Mucosa of rectum (tissue), 2 donors: ENCODE results near the gene GRIN2A.

ENCODE experiments used
- H3K27ac ChIP-seq, 2 donors: one replicate each; pipeline ENCODE4 v1.7.0; 2013; ENCODE audit warnings: inconsistent platforms in 2 of 2, low read depth in 2 of 2, low read length in 2 of 2
- H3K27me3 ChIP-seq, 2 donors: one replicate each; pipeline ENCODE4 v1.7.0; 2013; ENCODE audit warnings: low read length in 2 of 2; ENCODE audit not compliant: control insufficient read depth in 2 of 2, insufficient read depth in 2 of 2
- H3K36me3 ChIP-seq, 2 donors: one replicate each; pipeline ENCODE4 v1.7.0; 2013; ENCODE audit warnings: low read length in 2 of 2; ENCODE audit not compliant: control insufficient read depth in 2 of 2, insufficient read depth in 2 of 2
- H3K4me1 ChIP-seq, 2 donors: one replicate each; pipeline ENCODE4 v1.7.0; 2013; ENCODE audit warnings: low read length in 2 of 2, mild to moderate bottlenecking in 1 of 2; ENCODE audit not compliant: control insufficient read depth in 2 of 2, insufficient read depth in 2 of 2
- H3K4me3 ChIP-seq, 2 donors: one replicate each; pipeline ENCODE4 v1.7.0; 2013; ENCODE audit warnings: low read length in 2 of 2
- H3K9ac ChIP-seq, 2 donors: one replicate each; pipeline ENCODE4 v1.7.0; 2013; ENCODE audit warnings: low read length in 2 of 2, low read depth in 1 of 2, mild to moderate bottlenecking in 1 of 2
- H3K9me3 ChIP-seq, 2 donors: one replicate each; pipeline ENCODE4 v1.7.0; 2013; ENCODE audit warnings: low read length in 2 of 2; ENCODE audit not compliant: control insufficient read depth in 2 of 2
- donor health status: healthy.
- donor health status: Normal muscosa, but diverticular disease.

Gene GRIN2A

GRCh38 chr16:9941245-9941644, 241.0 kb downstream of the GRIN2A start:
- H3K27ac ChIP-seq, result no peak overlapping the region
- no peaks in the 10 kb centered on the region for H3K27me3 ChIP-seq
- H3K36me3 ChIP-seq, result no peaks in the 10 kb centered on the region
- no peak overlapping the region for H3K9ac ChIP-seq
- no peaks in the 10 kb centered on the region for H3K4me1 ChIP-seq
- H3K4me3 ChIP-seq, result no peak overlapping the region
- H3K9me3 ChIP-seq, result no peaks in the 10 kb centered on the region

GRCh38 chr16:9934723-9935508, 247.3 kb downstream of the GRIN2A start:
- Histone ChIP-seq H3K9ac (no peak overlapping the region), H3K4me3 (no peak overlapping the region), H3K27me3 (no peaks in the 10 kb centered on the region), H3K27ac (no peak overlapping the region), H3K4me1 (no peaks in the 10 kb centered on the region), H3K9me3 (no peaks in the 10 kb centered on the region), H3K36me3 (no peaks in the 10 kb centered on the region)

- Histone ChIP-seq H3K36me3 (no peaks in the 10 kb centered on the region), H3K9me3 (no peaks in the 10 kb centered on the region), H3K27ac (no peak overlapping the region), H3K4me3 (no peak overlapping the region), H3K27me3 (no peaks in the 10 kb centered on the region), H3K9ac (no peak overlapping the region), H3K4me1 (no peaks in the 10 kb centered on the region)
These were observed 249.1 kb downstream of the GRIN2A start for GRCh38 chr16:9932919-9933653.

DNA sequence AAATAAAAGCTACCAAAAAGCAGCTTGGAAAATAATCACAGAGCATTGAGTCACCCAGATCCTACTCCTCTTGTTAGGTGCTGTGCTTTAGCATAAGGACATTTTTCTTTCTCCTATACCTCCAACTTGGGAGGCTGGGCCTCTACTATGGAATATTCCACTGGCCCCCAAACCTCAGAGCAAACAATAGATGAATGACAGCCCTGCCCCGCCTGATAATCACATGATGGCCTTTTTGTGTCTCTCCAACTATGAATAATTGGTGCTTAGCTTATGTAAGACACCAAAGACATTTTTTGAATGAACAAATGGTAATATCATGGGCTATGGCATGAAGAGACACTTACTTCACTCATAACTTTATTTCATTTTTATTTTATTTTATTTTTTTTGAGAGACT, 250.2 kb downstream of the GRIN2A start:
- Histone ChIP-seq H3K9ac (no peak overlapping the region), H3K27me3 (no peaks in the 10 kb centered on the region), H3K4me3 (no peak overlapping the region), H3K9me3 (no peaks in the 10 kb centered on the region), H3K27ac (no peak overlapping the region), H3K36me3 (no peaks in the 10 kb centered on the region), H3K4me1 (no peaks in the 10 kb centered on the region)

DNA sequence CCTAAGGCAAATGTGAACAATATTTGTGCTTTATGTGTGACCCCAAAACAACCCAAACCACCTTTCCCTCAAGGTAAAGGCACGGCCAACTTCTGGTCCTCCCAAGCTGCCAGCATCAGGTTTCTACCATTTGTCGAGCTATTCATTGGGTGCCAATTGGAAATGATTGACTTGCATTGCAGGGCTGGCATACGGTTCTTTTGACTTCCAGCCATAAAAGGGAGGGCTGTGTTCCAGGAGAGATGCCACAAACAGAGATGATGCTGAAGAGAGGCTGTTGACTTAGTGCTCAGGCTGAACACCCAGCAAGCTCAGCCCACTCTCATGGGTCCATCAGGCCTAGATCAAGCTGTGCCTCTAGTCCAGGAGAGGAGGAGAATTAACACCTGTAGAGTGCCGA, 252.4 kb downstream of the GRIN2A start:
- H3K27me3 ChIP-seq, result no peaks in the 10 kb centered on the region
- no peaks in the 10 kb centered on the region for H3K36me3 ChIP-seq
- no peak overlapping the region for H3K4me3 ChIP-seq
- H3K9me3 ChIP-seq, result no peaks in the 10 kb centered on the region
- no peak overlapping the region for H3K9ac ChIP-seq
- H3K4me1 ChIP-seq, result no peaks in the 10 kb centered on the region
- H3K27ac ChIP-seq, result no peak overlapping the region

- H3K4me1 ChIP-seq, result no peaks in the 10 kb centered on the region
- H3K9ac ChIP-seq, result no peak overlapping the region
- H3K27ac ChIP-seq, result no peak overlapping the region
- H3K36me3 ChIP-seq, result no peaks in the 10 kb centered on the region
- H3K4me3 ChIP-seq, result no peak overlapping the region
- H3K9me3 ChIP-seq, result no peaks in the 10 kb centered on the region
- H3K27me3 ChIP-seq, result no peaks in the 10 kb centered on the region
These were observed 252.9 kb downstream of the GRIN2A start for GRCh38 chr16:9929313-9929712.

DNA sequence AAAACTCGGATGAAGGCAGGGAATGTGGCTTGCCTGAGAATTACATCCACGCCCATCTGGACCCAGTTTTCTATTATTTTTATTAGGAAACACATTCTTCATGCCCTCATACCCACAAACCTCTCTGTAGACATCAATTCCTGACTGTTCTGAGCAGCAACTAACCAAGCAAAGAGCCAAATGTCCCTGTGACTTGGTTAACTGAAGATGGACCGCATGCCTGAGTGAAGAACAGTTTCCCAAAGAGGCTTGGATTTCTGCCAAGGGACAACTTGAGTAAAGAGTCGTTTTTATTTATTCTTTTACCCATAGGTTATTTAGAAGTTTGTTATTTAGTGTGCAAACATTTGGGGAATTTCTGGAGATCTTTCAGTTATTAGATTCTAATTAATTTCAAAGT, 259.8 kb downstream of the GRIN2A start:
- Histone ChIP-seq H3K27ac (no peak overlapping the region), H3K9me3 (no peaks in the 10 kb centered on the region), H3K4me1 (no peaks in the 10 kb centered on the region), H3K4me3 (no peak overlapping the region), H3K9ac (no peak overlapping the region), H3K36me3 (no peaks in the 10 kb centered on the region), H3K27me3 (no peaks in the 10 kb centered on the region)

- Histone ChIP-seq H3K27ac (no peak overlapping the region), H3K27me3 (no peaks in the 10 kb centered on the region), H3K9ac (no peak overlapping the region), H3K4me1 (no peaks in the 10 kb centered on the region), H3K36me3 (no peaks in the 10 kb centered on the region), H3K9me3 (no peaks in the 10 kb centered on the region), H3K4me3 (no peak overlapping the region)
These were observed 260.2 kb downstream of the GRIN2A start for GRCh38 chr16:9921997-9922396.

DNA sequence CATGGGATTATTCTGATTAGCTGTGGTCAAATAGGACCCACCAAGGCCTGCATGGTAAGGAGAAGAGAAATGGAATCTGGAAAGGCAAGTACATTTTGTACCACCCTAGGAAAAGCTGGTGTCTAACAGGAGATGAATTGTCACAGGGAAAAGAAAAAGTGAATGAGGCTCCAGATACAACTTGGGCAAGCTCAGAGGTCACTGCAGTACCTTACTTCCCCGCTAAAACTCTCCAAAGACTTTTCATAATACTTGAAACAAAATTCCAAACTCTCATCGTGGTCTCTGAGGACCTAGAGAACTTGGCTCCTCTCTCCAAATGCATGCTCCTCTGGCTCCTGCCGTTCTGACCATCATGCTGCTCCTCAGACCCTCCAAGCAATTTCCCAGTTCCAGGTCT, 262.8 kb downstream of the GRIN2A start:
- Histone ChIP-seq H3K27me3 (no peaks in the 10 kb centered on the region), H3K9ac (no peak overlapping the region), H3K27ac (no peak overlapping the region), H3K9me3 (no peaks in the 10 kb centered on the region), H3K4me3 (no peak overlapping the region), H3K4me1 (no peaks in the 10 kb centered on the region), H3K36me3 (no peaks in the 10 kb centered on the region)

DNA sequence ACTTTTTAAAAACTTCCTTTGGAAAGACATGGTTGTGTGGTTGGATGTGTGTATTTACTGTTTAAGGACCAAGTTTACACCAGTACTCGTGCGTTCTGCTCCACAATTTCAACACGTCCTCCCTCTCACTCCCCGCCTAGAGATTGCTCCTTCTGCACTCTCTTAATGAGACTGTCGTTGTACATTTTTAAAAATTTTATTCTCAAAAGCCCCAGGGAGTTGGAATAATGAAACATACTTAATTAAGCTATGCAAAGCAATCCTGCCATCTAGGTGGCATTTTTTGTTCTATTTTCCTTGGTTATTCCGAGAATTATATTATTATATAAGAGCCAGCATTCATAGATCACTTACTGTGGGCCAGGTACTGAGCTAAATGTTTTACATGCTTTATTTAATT, 264.5 kb downstream of the GRIN2A start:
- Histone ChIP-seq H3K4me1 (no peaks in the 10 kb centered on the region), H3K9me3 (no peaks in the 10 kb centered on the region), H3K27ac (no peak overlapping the region), H3K36me3 (no peaks in the 10 kb centered on the region), H3K9ac (no peak overlapping the region), H3K4me3 (no peak overlapping the region), H3K27me3 (no peaks in the 10 kb centered on the region)
